Measurements from ENCODE around the gene SLC66A3. TPM values are rescaled to one million over a fixed set of nuclear protein-coding genes. Genes with fewer than 3 reads are reported as not detected.

The SLC66A3 gene
- total RNA-seq, 1 donor from 2014 or later = 9.7 TPM

GRCh38 chr2:11196246-11196645 is 41.0 kb downstream of the SLC66A3 start:
- no peak for DNase-seq (ENCODE audit: low spot score)
- intact Hi-C loops (cut with DNase I) = no loop called here

GRCh38 chr2:11200651-11201050 is 45.4 kb downstream of the SLC66A3 start:
- intact Hi-C loops (cut with DNase I) = no loop called here
- no peak for DNase-seq (ENCODE audit: low spot score)

- intact Hi-C loops (cut with DNase I) = no loop called here
- DNase-seq (ENCODE audit: low spot score) = no peak
Observed at GRCh38 chr2:11201969-11202368, 46.7 kb downstream of the SLC66A3 start.

GRCh38 chr2:11203480-11203879 is 48.2 kb downstream of the SLC66A3 start:
- DNase-seq (ENCODE audit: low spot score) = no peak
- intact Hi-C loops (cut with DNase I) = no loop called here

GRCh38 chr2:11208083-11208482 is 52.8 kb downstream of the SLC66A3 start:
- intact Hi-C loops (cut with DNase I) = loop anchor here (5.0 kb wide), 1 partner anchor 76 kb away; a partner anchor contains a TSS
- no peak for DNase-seq (ENCODE audit: low spot score)

- intact Hi-C loops (cut with DNase I) = no loop called here
- no peak for DNase-seq (ENCODE audit: low spot score)
Observed at GRCh38 chr2:11212645-11213044, 57.4 kb downstream of the SLC66A3 start.

GRCh38 chr2:11213090-11213638 is 57.9 kb downstream of the SLC66A3 start:
- intact Hi-C loops (cut with DNase I) = no loop called here
- no peak for DNase-seq (ENCODE audit: low spot score)

GRCh38 chr2:11213975-11214374 is 58.7 kb downstream of the SLC66A3 start:
- intact Hi-C loops (cut with DNase I) = no loop called here
- no peak for DNase-seq (ENCODE audit: low spot score)

GRCh38 chr2:11214770-11215169 is 59.5 kb downstream of the SLC66A3 start:
- intact Hi-C loops (cut with DNase I) = no loop called here

GRCh38 chr2:11215407-11215806 is 60.1 kb downstream of the SLC66A3 start:
- DNase-seq (ENCODE audit: low spot score) = no peak
- intact Hi-C loops (cut with DNase I) = no loop called here

More at GRCh38 chr2:11214770-11215169, 59.5 kb downstream of the SLC66A3 start:
- no peak for DNase-seq (ENCODE audit: low spot score)

GRCh38 chr2:11220445-11220844 is 65.2 kb downstream of the SLC66A3 start:
- intact Hi-C loops (cut with DNase I) = no loop called here
- DNase-seq (ENCODE audit: low spot score) = no peak

GRCh38 chr2:11222845-11223244 is 67.6 kb downstream of the SLC66A3 start:
- no peak for DNase-seq (ENCODE audit: low spot score)
- intact Hi-C loops (cut with DNase I) = no loop called here

- DNase-seq (ENCODE audit: low spot score) = no peak
- intact Hi-C loops (cut with DNase I) = no loop called here
Observed at GRCh38 chr2:11224887-11225286, 69.6 kb downstream of the SLC66A3 start.

- no peak for DNase-seq (ENCODE audit: low spot score)
- intact Hi-C loops (cut with DNase I) = no loop called here
Observed at GRCh38 chr2:11227595-11227994, 72.3 kb downstream of the SLC66A3 start.

Other genes with a start within 250 kb of the SLC66A3 start
- 0.27 TPM for gene KCNF1, start 243.5 kb upstream of the SLC66A3 start, total RNA-seq
- 48.6 TPM for gene ROCK2, start 189.2 kb downstream of the SLC66A3 start, total RNA-seq

Data from cardiac septum (tissue), 1 donor.